Activated naive CD4-positive, alpha-beta T cell treated with Interleukin-2 at 50 U/mL for 16 hours (primary cell): ENCODE data around the gene HPS1.
A peak's percentile ranks its signal among the peaks of the same experiment; 100 is the strongest.

ENCODE experiments used
- DNase-seq: peaks from one replicate; pipeline ENCODE4 v3.0.0-alpha.2; 2020

HPS1 gene

DNA sequence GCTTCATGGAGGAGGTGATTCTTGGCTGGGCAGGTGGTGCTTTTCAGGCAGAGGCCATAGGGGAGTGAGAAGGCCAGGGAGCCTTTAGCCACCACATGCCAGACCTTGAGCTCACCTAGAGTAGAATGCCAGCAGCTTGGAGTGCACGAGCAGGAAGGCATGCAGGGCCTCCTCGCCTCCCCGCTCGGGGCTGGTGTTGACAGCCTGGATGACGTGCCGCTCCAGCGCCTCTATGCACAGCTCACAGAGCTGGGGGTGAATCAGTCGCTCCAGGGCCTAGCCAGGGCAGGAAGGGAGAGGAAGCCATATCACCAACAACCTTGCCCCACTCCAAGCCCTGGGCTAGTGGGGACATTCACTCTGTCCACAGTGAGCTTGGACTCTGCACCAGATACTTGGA lies 15.7 kb downstream of the HPS1 start:
- DNase-seq: no peak

DNA sequence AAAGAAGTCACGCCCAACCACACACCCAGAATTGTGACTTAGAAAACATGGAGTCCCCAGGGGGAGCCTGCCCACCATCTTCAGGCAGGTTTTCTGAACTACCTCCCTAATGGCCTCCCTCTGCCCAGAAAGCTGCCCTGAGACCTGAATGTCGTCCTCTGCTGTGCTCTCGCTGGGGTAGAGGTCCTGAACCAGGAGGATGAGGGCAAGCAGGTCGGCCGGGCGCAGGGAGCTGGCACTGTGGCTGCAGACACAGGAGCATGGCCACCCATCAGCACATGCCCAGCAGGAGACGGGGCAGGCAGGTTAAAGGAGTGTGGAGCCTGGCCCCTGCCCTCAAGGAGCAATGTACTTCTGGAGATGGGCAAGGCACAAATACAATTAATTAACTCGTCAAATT lies 16.3 kb downstream of the HPS1 start:
- no peak for DNase-seq

DNA sequence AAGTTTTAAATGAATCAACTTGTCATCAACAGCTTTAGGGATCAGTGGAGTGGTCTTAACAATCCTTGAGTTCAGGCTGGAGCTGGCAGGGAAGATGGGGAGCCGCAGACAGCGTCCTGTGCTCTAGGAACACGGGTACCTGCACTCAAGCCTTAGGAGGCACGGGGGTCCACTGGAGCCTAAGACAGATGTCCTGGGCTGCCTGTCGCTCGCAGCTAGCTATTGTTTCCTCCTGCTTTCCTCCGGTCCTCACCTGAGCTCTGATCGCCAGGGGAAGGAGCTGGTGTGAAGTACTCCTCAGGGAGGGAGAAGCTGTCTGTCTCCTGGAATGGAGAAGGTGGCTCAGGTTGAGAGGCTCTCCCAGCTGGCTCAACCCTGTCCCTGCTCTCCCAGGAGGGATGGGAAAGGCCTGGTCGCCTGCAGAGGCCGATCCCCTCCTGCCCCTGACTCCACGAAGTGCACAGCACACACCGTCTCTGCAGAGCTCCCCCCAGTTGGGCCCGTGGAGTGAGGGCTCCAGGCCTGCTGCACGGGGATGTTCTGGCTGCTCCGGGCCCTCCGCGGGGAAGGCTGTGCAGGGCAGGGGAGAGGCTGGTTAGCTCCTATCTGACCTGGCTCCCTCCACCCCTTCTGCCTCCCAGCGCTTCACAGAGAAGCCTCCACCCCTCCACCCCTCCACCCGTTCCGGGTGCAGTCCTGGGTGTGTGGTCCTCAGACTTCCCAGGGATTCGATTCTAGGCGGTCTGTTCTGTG lies 17.2 kb downstream of the HPS1 start:
- no peak for DNase-seq

DNA sequence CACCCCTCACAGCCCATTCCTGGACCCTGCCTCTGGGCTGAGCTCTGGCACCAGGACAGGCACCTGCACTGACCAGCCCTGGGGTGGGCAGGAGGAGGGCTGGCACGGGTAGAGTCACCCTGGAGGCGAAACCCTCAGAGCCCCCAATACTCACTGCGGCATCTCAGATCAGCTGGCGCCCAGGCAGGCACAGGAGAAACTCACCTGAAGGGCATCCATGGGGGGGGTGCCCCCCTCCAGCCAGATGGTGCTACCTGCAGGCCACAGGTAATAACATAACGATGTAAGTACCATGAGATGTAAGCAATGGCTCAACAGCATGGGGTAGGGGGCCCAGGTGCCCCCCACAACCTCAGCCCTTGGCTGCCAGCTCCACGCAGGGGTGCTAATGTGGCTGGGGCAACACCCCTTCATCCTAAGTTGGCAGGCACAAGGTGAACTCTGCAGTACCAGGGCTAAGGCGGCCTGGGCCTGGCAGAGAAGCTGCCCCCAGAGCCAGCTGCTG lies 19.7 kb downstream of the HPS1 start:
- no peak for DNase-seq

DNA sequence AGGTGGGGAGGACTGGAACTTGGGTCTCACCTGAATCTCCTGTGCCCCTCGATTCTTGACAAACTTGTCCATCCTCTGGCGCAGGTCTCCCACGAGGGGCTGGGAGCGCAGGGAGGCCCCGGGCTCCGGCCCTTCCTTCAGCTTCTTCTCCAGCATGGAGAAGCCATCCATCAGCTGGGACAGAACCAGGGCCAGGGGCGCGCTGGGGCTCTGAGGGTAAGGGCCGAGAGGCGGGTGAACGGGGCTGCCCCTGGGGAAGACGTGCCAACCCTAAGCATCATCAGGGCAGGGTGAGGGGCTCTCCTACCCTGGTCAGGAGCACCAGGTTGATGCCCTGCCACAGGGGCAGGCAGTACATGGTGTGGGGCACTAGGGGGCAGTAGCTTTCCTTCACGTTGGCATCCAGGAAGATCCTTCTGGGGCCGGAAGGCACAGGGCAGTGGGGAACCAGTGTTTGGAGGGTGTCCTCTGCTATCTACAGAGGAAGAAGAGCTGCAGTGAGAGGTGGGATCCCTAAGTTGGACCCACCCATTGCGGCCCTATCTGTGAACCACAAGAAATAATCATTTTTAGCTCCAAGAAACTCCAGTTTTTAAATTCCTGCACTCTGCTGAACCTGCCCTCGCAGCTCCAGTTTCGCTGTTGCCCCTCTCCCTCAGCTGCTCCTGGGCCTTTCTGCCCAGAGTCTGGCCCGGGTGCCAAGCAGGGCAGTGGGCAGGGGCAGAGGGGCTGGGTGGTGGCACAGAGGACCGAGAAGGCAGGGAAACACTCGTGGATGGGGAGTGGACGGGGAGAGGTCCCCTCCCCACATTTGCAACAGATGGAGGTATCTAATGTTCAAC lies 21.0 kb downstream of the HPS1 start:
- peak; percentile 43 for DNase-seq

DNA sequence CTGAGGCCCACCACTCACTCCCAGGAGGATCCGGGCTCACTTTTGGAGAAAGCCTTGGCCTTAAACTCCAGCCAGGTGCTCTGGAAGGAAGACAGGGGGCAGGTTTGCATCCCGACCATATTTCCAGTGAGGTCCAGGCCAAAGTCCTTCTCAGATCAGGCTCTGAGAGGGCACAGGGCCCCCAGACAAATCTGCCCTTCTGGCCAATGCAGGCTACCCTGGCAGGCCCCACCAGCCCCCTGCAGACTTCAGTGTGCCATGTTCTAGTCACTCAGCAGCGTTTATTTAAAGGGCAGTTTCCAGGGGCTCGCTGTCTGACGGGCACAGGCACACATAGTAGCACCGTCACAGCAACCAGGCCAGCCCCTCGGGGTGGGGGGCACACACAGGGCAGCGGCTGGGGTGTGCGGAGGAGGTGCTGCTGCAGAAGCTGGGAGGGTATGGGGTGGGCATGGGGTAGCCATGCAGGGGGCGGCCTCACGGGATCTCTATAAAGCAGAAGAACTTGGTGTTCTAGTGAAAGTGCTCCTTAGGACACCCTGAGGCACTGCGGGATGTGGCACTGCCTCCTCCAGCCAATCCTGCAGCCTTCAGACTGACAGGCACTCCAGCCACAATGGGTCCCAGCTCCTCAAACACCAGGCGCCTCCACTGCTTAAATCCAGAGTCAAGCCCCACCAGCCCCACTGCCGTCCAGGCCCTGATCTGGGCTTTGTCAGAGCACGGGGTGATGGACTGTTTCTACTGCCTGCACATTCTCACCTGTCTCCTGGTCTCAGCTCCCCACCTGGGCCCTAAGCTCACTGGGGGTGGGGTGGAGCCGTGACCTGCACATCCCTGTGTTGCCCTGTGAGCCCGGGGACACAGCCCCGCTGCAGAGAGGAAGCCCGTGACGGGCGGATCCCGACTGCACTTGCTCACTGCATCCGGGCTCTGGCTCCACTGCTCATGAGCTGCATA lies 22.2 kb downstream of the HPS1 start:
- DNase-seq: no peak

DNA sequence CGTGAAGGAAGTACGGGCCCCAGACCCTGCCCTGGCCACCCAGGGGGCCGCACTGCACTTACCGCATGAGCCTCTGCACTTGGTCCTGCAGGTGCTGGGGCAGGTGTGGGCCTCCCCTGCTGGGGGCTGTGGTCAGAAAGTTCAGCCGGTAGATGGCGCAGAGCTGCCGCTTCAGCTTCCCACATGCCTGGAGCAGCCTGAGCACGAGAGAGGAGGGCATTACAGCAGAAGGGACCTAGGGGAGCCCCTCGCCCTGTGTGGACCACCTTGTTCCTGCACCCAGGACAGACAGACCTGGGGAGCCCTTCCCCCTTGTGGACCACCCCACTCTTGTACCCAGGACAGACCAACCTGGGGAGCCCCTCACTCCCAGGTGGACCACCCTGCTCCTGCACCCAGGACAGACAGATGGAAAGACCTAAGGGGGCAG lies 23.0 kb downstream of the HPS1 start:
- no peak for DNase-seq

DNA sequence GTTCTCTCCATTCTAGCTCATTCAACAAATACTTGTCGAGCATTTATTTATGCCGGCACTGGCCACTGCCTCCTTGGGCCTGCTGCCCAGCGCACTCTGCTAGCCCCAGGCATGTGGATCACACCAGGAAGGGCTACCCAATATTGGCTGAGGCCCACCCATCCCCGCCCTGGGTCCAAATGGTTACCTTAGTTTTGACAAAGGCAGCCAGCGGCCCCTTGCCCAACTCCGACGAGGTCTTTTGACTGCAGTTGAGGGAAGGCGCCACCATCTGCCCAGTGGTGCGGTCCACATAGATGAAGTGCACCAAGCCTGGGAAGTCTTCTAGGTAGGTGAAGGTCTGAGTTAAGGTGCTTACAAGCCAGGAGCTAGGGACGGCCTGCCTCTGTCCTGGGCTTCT lies 24.6 kb downstream of the HPS1 start:
- no peak for DNase-seq

DNA sequence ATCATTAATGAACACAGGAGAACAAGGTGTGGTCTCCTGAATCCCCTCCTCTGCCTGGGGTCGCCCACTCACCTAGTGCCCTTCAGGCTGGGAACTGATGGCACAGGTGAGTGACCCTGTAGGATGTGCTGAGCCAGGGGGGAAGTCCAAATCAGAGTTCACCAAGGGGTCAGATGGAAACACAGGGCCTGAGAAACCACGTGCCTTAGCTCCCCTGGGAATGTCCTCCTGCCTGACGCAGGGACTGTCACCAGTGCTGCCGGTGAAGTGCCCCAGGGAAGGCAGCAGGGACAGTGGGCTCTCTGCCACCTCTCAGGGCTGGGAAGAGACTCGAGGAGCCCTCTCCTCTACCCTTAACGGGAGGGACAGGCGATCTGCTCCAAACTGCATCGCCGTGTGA lies 25.9 kb downstream of the HPS1 start:
- DNase-seq: no peak

DNA sequence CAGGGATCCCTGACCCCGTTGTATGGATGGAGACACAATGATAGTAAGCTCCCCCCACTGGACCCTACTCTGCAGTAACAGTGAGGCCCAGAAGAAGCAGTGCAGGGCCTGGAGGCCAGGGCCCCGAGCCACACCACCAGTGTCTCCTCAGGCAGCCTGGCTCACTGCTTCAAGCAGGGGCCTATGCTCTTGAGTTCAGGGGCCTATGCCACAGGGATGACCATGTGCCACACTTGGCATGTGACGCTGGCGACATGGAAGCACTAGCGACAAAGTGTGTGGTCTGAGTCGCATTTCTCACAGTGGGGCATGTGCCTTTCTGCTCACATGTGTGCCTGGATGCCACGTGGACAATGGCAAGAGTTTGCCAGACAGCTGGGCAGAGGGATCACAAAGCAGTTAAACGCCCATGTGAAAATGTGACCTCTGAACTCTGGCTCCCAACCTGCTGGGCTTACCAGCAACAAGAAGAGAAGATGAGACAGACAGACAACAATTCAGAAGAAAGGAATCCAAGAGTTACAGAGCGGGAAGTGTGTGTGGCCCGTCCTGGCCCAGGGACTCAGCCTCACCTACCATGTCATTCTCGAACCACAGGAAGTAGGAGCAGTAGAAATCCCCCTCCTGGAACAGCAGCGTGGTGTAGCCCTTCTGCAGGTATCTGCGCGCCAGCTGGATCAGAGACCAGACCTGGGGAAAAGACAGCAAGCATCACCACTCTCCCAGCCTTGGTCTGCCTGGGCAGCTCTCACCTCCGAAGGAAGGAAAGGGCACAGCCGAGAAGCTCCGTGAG lies 27.1 kb downstream of the HPS1 start:
- DNase-seq: no peak

DNA sequence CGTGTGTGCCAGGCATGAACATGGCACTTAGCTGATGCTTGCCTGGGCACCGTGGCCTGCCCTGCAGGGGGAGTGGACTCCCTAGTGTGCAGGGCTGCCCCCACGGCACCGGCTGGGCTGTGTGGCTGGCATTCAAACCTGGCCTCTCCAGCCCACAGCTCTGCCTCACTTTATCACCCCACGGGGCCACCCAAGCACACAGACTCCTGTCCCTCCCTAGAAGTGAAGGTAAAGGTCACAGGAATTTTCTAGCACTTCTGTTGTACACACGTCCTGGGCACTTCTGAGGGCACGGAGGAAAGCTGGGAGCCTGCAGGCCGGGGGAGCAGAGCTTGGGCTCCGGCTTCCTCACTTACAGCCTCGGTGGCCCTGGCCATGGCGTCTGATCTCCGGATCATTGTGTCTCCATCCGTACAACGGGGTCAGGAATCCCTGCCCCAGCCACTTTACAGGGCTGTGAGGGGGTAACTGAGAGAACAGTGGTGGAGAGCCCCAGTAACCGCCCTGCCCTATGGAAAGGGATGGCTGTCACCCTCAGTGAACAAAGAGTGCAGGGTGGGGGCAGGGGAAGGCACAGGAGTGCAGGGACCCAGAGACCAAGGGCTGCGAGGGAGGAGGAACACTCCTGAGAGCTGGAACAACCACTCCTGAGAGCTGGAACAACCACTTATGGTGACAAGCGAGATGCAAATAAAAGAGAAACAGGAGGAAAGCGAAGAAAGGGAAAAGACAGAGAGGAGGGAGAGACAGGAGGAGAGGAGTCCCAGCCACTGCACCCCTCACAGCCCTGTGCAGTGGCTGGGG lies 27.9 kb downstream of the HPS1 start:
- DNase-seq: no peak

DNA sequence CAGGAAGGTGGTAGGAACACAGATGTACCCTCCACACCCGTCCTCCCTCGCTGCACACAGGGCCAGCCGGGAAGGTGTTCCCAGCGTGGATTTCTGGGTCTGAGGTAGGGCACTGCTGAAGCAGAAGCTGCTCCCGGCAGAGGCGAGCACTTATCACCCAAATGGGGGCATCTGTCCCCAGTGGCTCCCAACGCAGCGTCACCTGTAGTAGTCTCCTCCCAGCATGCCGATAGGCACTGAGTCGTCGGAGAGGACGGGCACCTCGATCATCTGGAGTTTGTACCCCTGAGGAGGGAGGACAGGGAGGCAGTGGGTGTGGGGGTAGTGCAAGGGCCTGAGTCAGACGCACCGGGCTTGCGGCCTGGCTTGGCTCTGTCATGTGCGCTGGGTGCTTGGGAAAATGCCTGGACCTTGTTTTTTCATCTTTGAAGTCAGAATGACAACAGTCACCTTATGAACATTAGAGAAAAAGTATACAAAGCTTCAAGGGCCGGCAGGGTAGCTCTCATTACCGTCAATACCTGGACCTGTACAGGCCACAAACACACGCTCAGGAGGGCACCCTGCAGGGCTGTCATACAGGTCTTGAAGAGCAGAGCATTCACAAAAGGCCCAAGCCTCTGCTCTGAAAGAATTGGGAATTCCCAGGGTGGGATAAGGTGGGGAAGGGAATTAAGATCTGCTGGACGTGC lies 28.6 kb downstream of the HPS1 start:
- DNase-seq: no peak

DNA sequence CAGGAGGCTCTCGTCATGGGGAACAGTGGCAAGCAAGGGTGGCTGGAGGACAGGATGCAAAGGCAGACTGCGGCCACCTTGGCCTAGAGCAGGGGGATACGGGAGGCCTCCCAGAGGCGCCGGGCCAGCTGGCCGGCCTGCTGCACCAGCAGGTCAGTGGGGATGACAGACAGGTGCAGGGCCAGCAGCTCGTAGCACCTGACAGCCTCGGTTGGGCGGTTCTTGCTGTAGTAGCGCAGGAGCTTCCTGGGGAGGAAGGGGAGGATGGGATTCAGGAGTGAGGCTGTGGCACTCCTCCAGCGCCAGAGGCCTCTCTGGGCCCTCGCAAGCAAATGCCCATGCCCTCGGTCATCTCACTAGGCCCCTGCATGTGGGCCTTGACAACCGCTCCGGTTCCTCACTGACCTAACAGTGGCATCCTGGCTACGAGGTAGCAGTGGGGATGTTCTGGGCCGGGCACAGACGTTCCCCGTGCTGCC lies 29.2 kb downstream of the HPS1 start:
- no peak for DNase-seq

DNA sequence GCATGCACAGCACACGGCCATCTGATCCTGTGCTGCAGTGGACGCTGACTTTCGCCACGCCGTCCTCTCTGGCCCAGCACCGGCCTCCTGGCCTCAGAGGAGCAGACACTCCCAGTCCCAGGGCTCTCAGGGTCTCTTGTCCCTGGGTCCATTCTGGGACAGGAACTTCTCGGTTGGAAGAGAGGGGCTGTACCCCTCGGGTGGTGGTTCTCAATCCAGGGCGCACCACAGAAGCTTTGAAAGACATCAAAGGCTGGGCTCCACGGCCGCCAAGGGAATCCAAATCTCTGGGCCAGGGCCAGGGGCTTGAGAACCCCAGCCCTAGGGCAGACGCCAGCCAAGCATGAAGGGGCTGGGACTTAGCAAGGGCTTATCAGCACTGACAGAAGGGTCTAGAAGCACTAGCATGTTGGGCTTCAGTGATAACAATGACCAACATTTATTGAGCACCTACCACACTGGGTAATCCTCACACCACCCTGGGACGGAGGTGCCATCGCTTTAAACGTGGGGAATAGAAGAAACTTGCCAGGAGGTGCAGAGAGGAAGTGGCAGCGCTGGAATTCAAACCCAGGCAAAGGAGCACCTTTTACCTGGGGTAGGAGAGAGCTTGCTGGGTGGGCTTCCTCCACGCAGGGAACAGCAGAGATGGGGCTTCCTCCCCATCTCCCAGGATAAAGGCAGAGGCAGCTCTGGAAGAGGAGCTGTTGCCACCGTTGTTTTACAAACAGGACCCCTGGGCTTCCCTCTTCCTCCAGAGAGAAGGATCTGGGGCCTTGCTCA lies 29.9 kb downstream of the HPS1 start:
- DNase-seq: no peak

DNA sequence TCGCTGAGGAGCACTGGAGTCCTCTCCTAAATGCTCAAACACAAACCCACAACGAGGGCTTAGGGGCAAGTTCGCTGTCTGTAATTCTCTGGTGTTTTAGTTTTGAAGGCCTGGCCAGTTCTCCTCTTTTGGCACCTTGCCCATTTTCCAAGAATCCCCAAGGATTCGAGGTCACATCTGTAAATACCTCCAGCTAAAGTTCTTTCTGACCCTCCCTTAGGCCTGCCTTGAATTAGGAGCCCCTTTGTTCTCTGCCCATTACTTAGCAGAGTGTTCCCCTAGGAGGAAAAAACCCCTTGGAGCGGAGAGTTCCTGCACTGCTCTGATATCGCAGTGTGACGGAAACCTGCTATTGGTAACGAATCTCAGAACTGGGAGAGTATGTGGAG lies 31.0 kb downstream of the HPS1 start:
- no peak for DNase-seq

DNA sequence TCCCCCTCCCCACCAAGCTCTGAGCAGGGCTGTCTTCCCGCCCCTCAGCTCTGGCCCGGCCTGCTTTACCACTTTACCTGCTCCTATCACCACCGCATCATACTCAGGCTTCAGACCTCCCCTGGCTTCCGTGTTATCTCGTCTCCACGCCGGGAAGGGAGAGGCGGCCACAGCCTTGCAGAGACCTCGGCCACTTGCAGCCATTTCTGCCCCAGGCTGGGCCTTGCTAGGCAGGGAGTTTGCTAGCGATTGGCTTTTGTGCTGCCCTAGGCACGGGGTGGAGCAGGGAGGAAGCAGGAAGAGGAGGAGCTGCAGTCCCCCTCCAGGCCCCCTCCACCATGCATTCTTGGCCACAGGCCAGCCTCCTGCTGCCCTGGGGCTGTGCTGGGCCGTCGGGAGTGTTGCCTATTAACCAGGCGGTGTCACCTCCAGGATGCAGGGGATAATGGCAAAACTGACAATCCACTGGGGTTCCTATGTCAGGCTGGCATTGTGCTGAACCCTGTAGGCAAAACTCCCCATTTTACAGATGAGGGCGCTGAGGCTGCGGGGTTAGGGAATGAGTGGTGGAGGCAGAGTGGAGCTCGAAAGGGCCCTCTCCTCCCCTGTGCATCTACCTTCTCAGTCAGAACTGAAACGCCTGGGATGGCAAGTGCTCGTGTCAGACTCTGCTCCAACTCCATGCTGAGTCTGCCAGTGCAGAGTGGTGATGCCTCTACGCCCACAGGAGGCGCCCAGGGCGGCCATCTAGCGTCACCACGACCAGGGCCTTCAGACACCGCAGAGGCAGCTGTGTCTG lies 31.6 kb downstream of the HPS1 start, which contains the start of gene PYROXD2:
TSS of gene PYROXD2 (minus strand) at position 251 of the 799 bp plus-strand sequence. CDS start at position 204, 47 bp downstream.
- DNase-seq: peak; percentile 32

DNA sequence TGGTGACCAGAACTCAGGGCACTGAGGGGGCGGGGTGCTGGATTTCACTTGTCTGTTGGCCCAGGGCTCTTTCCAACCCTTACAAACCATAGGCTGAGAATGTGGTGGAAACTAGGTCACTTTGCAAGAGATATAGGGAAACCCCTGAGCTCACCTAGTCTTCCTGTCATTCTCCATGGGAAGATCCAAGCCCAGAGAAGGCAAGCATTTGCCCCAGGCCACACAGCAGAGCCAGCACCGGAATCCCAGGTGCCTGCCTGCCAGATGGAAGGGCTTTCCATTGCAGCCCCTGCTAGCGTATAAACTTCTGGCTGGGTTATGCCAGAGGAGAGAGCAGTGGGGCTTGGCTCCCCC lies 32.2 kb downstream of the HPS1 start:
- no peak for DNase-seq

DNA sequence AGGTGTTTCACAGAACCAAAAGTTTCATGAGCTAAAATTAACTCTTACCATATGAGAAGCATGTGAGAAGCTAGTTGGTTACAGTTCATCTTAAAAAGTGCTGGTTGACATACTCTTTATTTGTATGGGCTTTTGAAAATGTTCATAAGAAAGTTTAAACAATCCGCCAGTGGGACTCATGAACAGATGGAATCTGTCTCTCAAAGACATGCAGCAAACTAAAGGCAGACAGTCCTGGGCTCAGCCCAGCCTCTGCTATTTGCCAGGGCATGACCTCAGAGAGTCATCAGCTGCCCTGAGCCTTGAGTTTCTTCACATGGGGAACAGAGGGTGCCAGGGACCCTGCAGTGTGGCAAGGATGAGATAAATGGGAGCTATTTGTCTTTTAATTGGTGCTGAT lies 35.0 kb downstream of the HPS1 start:
- no peak for DNase-seq

DNA sequence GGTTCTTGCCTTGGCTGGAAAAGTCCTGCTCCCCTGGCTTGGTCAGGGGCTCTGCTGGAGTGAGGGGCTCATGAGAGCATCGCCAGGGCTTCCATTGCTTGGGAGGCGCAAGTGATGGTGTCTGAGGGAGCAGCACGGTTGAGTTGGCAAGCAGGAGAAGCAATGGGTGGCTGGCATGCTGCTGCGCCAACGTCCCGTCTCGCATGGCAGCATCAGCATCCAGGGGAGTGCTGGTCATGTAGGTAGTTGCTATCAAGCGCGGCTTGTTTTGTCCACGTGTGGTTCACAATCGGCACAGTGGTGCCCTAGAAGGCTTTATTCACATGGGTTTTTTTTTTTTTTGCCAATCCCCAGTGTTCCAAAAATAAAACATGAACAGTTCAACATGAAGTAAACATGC lies 35.6 kb downstream of the HPS1 start:
- no peak for DNase-seq
